BE2C (cell line): Measurements from ENCODE around the gene ADRB2.

Experiments
- DNase-seq: peaks from one replicate; pipeline ENCODE4 v3.0.0-alpha.2; 2020
- H3K27me3 ChIP-seq: fragments of 250-450 bp; sonication (Bioruptor Pico); 2 replicates; pipeline ENCODE4 v1.5.1; 2020; ENCODE audit warnings: mild to moderate bottlenecking
- H3K36me3 ChIP-seq: fragments of 250-450 bp; sonication (Bioruptor Pico); 2 replicates; pipeline ENCODE4 v1.5.1; 2020; ENCODE audit warnings: mild to moderate bottlenecking
- H3K4me1 ChIP-seq: fragments of 250-450 bp; sonication (Bioruptor Pico); 2 replicates; pipeline ENCODE4 v1.5.1; 2020
- H3K4me3 ChIP-seq: 2 replicates; pipeline ENCODE4 v1.5.1; 2011; ENCODE audit warnings: low read depth, low read length
- H3K9me3 ChIP-seq: fragments of 250-450 bp; sonication (Bioruptor Pico); 2 replicates; pipeline ENCODE4 v1.5.1; 2020
- CTCF ChIP-seq: IDR thresholded peaks from 2 replicates; pipeline ENCODE4 v1.5.1; 2012; ENCODE audit warnings: mild to moderate bottlenecking, low read depth, low read length

The ADRB2 gene

GRCh38 chr5:148857474-148857873 is 31.1 kb downstream of the ADRB2 start:
- H3K4me1 ChIP-seq: no peaks in the 10 kb centered on the region
- H3K27me3 ChIP-seq: no peaks in the 10 kb centered on the region
- TF ChIP-seq CTCF: no peak
- no peaks in the 10 kb centered on the region for H3K36me3 ChIP-seq
- H3K4me3 ChIP-seq: no peak overlapping the region
- DNase-seq: no peak
- no peaks in the 10 kb centered on the region; the same call in 1 of the 2 replicates for H3K9me3 ChIP-seq

GRCh38 chr5:148858106-148858505 is 31.7 kb downstream of the ADRB2 start:
- Histone ChIP-seq H3K4me1 (no peaks in the 10 kb centered on the region), H3K36me3 (no peaks in the 10 kb centered on the region), H3K9me3 (no peaks in the 10 kb centered on the region; the same call in 1 of the 2 replicates), H3K27me3 (no peaks in the 10 kb centered on the region), H3K4me3 (no peak overlapping the region)
- no peak for TF ChIP-seq CTCF
- no peak for DNase-seq

- Histone ChIP-seq H3K27me3 (no peaks in the 10 kb centered on the region), H3K9me3 (no peaks in the 10 kb centered on the region; the same call in 1 of the 2 replicates), H3K4me1 (no peaks in the 10 kb centered on the region), H3K36me3 (no peaks in the 10 kb centered on the region), H3K4me3 (no peak overlapping the region)
- no peak for TF ChIP-seq CTCF
- no peak for DNase-seq
Observed at GRCh38 chr5:148858547-148858946, 32.1 kb downstream of the ADRB2 start.

GRCh38 chr5:148859703-148860102 is 33.3 kb downstream of the ADRB2 start:
- no peak for TF ChIP-seq CTCF
- Histone ChIP-seq H3K4me1 (no peaks in the 10 kb centered on the region), H3K9me3 (no peaks in the 10 kb centered on the region; the same call in 1 of the 2 replicates), H3K36me3 (no peaks in the 10 kb centered on the region), H3K4me3 (no peak overlapping the region), H3K27me3 (no peaks in the 10 kb centered on the region)
- DNase-seq: no peak

GRCh38 chr5:148860599-148860998 is 34.2 kb downstream of the ADRB2 start:
- TF ChIP-seq CTCF: no peak
- no peaks in the 10 kb centered on the region for H3K4me1 ChIP-seq
- H3K9me3 ChIP-seq: no peaks in the 10 kb centered on the region; the same call in 1 of the 2 replicates
- H3K4me3 ChIP-seq: no peak overlapping the region
- no peaks in the 10 kb centered on the region for H3K27me3 ChIP-seq
- DNase-seq: no peak
- no peaks in the 10 kb centered on the region for H3K36me3 ChIP-seq

GRCh38 chr5:148861088-148861487 is 34.7 kb downstream of the ADRB2 start:
- no peak for TF ChIP-seq CTCF
- H3K4me1 ChIP-seq: no peaks in the 10 kb centered on the region
- H3K4me3 ChIP-seq: no peak overlapping the region
- H3K9me3 ChIP-seq: no peaks in the 10 kb centered on the region; the same call in 1 of the 2 replicates
- H3K36me3 ChIP-seq: no peaks in the 10 kb centered on the region
- DNase-seq: no peak
- H3K27me3 ChIP-seq: no peaks in the 10 kb centered on the region
